ENCODE results near the gene NBL1.

The NBL1 gene

DNA sequence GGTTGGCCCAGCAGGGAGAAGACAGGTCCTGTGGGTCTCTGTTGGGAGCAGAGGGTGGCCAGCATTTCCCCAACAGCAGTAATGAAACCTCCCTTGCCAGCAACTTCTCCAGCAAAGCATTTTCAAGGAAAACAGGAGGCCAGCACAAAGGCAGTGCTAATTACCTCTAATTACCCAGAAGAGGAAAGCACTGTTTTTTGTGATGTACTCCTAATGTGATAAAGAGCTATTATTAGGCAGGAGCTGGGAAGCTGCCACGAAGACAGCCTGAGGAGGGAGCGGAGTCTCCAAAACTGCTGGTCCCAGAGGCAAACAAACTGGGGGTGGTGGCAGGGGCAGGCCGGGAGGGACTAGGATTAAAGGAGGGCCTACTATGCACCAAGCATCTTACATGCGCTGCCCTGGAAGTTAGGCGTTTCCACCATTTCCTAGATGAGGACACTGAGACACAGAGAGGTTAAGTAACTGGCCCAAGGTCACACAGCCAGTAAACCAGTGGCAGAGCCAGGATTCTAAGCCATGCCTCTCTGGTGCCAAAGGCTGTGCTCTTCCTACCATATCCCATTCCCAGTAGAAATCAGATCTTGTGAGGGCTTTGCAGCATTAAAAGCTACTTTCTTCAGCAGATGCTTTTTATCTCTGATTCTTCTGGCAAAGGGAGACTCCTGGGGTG lies 45.1 kb downstream of the NBL1 start:
- TF ChIP-seq JUND (IDR thresholded peaks at IDR 0.05; ENCODE audit: low read depth): no peak
- DNase-seq (ENCODE audit: low read depth in 1 of 2, low spot score in 1 of 2): no peak
- in situ Hi-C loops (cut with HindIII; ENCODE audit: low pct_unique_long_range_greater_than_20kb, low sequenced_read_pairs): no loop called here

DNA sequence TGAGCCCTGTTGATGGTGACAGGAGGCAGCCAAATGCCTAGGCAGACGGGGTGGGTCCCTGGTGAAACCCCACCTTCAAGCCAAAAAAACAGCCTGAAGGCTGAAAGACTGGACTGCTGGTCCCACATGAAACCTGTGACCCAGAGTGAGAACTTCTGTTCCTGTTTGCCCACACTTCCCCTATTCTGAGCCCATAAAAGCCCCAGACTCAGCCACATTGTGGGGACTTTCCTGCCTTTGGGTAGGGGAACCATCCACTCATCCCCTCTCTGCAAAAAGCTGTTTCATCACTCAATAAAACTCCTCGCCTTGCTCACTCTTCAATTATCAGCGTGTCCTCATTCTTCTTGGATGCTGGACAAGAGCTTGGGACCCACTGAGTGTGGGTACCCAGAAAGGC lies 45.7 kb downstream of the NBL1 start:
- no peak for TF ChIP-seq JUND (IDR thresholded peaks at IDR 0.05; ENCODE audit: low read depth)
- no peak for DNase-seq (ENCODE audit: low read depth in 1 of 2, low spot score in 1 of 2)
- in situ Hi-C loops (cut with HindIII; ENCODE audit: low pct_unique_long_range_greater_than_20kb, low sequenced_read_pairs): no loop called here

DNA sequence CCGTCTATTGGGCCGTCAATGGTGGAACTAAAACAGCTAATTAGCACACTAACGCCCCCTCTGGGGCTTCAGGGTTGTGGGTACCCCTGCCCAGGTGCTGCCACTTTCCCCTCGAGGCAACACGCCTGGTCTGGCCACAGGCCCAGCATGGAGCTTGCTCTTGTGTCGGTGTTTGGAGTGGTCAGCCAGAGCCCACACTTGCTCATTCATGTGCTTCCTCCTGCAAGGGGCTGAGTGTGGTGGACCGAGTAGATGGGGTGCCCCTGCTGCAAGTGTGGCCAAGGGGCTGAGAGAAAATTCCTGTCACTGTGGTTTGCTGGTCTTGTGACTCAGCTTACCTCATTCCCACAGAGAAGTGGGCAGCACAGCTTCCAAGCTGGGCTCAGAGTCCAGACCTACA lies 46.2 kb downstream of the NBL1 start:
- in situ Hi-C loops (cut with HindIII; ENCODE audit: low pct_unique_long_range_greater_than_20kb, low sequenced_read_pairs): no loop called here
- DNase-seq (ENCODE audit: low read depth in 1 of 2, low spot score in 1 of 2): no peak
- TF ChIP-seq JUND (IDR thresholded peaks at IDR 0.05; ENCODE audit: low read depth): no peak

DNA sequence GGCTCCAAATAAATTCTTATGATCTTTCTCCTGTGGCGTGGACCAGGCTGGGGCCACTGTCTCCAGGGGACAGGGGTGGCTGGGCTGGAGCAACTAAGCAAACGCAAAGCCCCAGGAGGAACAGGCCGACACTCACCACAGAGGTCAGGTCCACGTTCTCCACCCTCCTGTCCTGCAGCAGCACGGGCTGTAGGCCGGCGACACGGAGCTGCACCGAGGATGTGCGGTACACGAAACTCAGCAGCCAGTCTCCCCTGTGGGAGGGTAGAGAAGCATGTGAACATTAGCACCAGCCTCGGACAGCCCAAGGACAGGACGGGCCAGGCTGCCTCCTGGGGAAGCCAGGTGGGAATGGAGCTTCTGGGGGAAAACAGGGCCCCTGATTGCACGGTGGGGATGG lies 50.2 kb downstream of the NBL1 start:
- in situ Hi-C loops (cut with HindIII; ENCODE audit: low pct_unique_long_range_greater_than_20kb, low sequenced_read_pairs): no loop called here
- no peak for DNase-seq (ENCODE audit: low read depth in 1 of 2, low spot score in 1 of 2)
- no peak for TF ChIP-seq JUND (IDR thresholded peaks at IDR 0.05; ENCODE audit: low read depth)

DNA sequence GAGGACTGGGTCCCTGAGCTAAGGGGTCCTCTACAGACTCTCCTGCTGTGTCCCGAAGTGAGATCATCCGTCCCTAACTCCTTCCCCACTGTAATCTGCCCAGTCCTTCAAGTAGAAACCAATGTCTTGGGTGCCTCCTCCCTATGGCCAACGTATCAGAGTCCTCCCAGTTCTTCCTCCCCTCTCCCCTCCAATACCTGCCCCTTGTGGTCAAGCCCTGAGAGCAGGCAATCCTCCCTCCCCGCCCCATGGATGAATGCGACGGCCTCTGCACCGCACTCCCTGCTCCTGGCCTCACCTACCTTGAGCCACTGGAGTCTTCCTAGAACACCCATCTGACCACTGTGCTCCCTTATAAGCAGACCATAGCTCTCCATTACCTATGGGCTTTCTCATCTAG lies 51.7 kb downstream of the NBL1 start:
- in situ Hi-C loops (cut with HindIII; ENCODE audit: low pct_unique_long_range_greater_than_20kb, low sequenced_read_pairs): no loop called here
- no peak for TF ChIP-seq JUND (IDR thresholded peaks at IDR 0.05; ENCODE audit: low read depth)
- DNase-seq (ENCODE audit: low read depth in 1 of 2, low spot score in 1 of 2): no peak

DNA sequence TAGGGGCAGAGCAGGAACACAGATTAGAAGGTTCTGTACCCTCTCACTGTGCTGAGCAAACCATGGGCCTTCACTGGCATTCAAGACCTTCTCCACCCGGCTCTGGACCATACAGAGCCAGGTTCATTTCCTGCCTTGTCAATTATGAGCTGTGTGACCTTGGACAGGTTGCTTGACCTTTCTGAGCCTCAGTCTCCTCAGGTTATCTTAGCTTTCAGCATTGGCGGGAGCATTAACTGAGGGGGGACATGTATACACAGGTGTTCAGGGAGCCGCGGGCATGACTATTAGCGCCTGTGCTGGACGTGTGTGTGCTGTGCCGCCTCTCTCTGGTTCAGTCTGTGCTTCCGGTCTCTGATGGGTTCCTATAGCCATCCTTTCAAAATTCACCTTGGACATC lies 52.7 kb downstream of the NBL1 start:
- no peak for TF ChIP-seq JUND (IDR thresholded peaks at IDR 0.05; ENCODE audit: low read depth)
- in situ Hi-C loops (cut with HindIII; ENCODE audit: low pct_unique_long_range_greater_than_20kb, low sequenced_read_pairs): no loop called here
- no peak for DNase-seq (ENCODE audit: low read depth in 1 of 2, low spot score in 1 of 2)

DNA sequence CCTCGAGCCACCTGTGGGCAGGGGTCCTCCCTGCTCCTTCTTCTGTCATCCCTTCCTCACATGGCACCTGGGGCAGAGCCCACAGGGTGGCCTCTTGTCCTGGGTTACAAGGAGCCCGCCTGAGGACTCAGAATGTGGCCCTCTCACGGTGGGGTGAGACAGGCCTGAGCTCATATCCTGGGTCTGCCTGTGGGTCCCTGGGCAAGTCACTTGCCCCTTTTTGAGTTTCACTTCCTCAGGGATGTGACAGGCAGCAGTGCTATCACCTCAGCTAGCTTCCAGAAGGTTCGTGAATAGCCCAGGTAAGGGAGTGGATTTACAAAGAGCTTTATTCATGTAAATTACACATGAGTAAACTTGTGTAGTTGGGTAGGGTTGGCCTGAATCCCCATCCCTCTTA lies 54.1 kb downstream of the NBL1 start:
- DNase-seq (ENCODE audit: low read depth in 1 of 2, low spot score in 1 of 2): no peak
- in situ Hi-C loops (cut with HindIII; ENCODE audit: low pct_unique_long_range_greater_than_20kb, low sequenced_read_pairs): no loop called here
- no peak for TF ChIP-seq JUND (IDR thresholded peaks at IDR 0.05; ENCODE audit: low read depth)

DNA sequence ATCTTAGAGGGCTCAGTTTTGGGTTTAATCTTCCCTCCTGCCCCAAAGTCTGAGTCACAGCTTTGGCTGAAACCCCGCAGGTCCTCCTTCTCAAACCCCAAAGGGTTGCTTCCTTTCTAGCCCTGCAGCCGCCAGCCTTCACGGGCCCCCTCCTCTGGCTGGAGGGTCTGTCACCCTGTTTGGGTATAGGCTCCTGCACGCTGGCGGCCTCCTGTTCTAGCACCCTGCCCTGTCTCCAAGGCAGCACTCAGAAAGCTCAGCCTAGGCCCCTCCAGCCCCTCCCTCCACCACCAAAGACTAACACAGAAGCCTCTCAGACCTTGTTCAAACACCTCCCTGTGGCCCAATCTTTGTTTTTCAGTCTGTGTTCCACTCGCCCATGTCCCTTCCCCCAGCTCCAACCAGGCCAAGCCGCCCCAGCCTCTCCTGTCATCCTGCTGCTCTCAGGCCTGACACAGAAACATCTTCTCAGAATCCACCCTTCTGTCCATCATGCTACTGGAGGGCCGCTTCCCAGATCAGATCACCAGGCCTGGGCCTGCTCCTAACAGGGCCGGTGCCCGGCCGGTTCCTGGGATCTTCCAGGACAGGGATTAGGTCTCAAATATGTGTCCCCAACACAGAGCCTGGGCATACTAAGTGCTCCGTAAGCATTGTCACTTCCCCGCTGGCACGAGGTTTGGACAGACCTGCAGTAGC lies 56.1 kb downstream of the NBL1 start:
- in situ Hi-C loops (cut with HindIII; ENCODE audit: low pct_unique_long_range_greater_than_20kb, low sequenced_read_pairs): no loop called here
- TF ChIP-seq JUND (IDR thresholded peaks at IDR 0.05; ENCODE audit: low read depth): no peak
- DNase-seq (ENCODE audit: low read depth in 1 of 2, low spot score in 1 of 2): no peak

DNA sequence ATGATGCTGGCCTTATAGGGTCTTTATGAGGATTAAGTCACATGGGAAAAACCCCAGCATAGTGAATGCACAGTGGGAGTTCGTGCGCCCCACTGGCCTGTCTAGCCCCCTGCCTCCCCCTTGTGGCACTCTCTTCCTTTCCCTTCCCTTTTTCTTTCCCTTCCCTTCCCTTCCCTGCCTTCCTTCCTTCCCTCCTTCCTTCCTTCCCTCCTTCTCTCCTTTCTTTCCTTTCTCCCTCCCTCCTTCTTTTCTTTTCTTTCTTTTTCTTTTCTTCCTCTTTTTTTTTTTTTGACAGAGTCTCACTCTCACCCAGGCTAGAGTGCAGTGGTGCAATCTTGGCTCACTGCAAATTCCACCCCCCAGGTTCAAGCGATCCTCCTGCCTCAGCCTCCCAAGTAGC lies 59.2 kb downstream of the NBL1 start:
- DNase-seq (ENCODE audit: low read depth in 1 of 2, low spot score in 1 of 2): no peak
- in situ Hi-C loops (cut with HindIII; ENCODE audit: low pct_unique_long_range_greater_than_20kb, low sequenced_read_pairs): no loop called here
- no peak for TF ChIP-seq JUND (IDR thresholded peaks at IDR 0.05; ENCODE audit: low read depth)

DNA sequence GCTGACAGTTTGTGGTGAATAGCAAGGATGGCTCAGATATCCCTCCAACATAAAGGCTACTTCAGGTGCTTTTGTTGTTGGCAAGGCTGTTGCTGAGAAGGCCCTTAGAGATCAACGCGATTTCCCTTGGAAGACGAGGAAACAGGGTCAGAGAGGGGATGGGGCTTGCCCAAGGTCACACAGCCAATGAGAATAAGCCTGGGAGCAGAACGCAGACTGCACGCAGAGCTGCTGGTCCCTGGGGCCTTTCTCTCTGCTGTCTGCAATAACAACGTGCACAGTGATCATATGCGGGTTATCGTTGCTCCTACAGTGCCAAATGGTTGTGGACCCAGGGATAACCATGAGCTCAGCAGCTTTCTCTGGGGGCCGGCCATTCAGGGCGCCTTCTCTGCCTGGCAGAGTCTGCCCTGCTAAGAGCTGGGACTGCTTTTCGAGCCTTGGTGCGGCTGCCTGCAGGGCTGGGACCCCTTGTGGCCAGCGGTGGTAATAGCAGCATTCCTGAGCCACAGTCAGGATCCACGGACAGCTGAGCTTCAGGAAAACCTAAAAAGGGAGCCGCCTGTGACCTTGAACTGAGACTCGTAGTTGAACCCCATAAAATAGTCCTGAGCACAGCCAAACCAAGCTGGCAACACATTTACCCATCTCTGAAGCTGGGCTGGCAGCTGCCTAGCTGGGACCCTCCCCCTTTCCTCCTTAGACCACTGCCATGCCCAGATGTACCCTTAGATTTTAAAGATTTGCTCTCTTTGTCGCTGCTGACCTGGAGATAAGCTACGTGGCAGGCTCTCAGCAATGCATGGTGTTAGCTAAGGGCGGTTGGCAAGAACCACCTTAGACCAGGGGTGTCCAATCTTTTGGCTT lies 60.4 kb downstream of the NBL1 start:
- in situ Hi-C loops (cut with HindIII; ENCODE audit: low pct_unique_long_range_greater_than_20kb, low sequenced_read_pairs): no loop called here
- DNase-seq (ENCODE audit: low read depth in 1 of 2, low spot score in 1 of 2): peak; percentile 72 to 73
- no peak for TF ChIP-seq JUND (IDR thresholded peaks at IDR 0.05; ENCODE audit: low read depth)

DNA sequence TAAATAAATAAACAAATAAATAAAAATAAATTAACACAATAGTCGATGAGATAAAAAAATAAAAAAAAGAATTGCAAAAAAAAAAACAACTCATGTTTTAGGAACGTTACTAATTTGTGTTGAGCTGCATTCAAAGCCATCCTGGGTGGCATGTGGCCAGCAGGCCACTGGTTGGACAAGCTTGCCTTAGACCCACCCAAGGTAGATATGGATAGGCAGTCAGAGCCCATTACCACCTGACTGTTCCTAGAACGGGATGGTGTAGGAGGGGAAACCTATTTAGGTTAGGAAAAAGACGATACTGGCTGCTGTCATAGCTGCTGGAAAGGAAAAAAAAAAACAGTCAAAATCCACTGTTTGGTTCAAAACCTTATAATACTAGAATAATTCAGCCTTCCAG lies 61.4 kb downstream of the NBL1 start:
- TF ChIP-seq JUND (IDR thresholded peaks at IDR 0.05; ENCODE audit: low read depth): no peak
- in situ Hi-C loops (cut with HindIII; ENCODE audit: low pct_unique_long_range_greater_than_20kb, low sequenced_read_pairs): no loop called here
- DNase-seq (ENCODE audit: low read depth in 1 of 2, low spot score in 1 of 2): no peak

DNA sequence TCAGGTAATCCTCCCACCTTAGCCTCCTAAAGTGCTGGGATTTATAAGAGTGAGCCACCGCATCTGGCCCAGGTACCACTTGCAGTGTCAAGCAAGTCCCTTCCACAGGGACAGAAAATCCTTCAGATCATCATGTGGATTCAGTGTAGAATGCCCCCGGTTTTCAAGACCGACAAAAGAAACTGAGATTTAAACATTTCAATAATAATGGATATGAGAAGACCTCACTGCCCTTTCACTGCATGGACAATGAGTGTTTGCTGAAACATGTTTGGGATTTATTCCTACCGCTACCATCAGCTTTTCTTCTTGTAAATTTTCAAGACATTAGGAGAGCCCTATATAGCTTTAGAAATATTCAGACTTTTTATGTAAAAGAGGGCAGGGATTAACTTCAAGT lies 62.0 kb downstream of the NBL1 start:
- no peak for TF ChIP-seq JUND (IDR thresholded peaks at IDR 0.05; ENCODE audit: low read depth)
- in situ Hi-C loops (cut with HindIII; ENCODE audit: low pct_unique_long_range_greater_than_20kb, low sequenced_read_pairs): no loop called here
- DNase-seq (ENCODE audit: low read depth in 1 of 2, low spot score in 1 of 2): no peak

Data from T47D (cell line).